GM12878 (cell line): ENCODE data around the gene RNF169. TPM values are rescaled to one million over a fixed set of nuclear protein-coding genes. Genes with fewer than 3 reads are reported as not detected.
"Not testable (repeated sequence)": the region's sequence is repeated elsewhere in the genome, so short reads cannot be mapped to it uniquely, and the experiment has no call there.

ENCODE experiments used
- ATAC-seq: fragments of 200-7000 bp; cut with Tn5 transposase; 3 replicates; pipeline ENCODE4 v1.9.1; 2020; ENCODE audit warnings: mild to moderate bottlenecking, moderate library complexity
- BruUV-seq: library from RNA; stranded (reverse); fragments of 400-500 nt; replicated peaks from 2 replicates; lab custom pipeline; 2021; lab: Mats Ljungman, UMichigan
- CTCF ChIA-PET: fragments of 300-600 bp; sonication (Branson Sonifier 250); formaldehyde crosslinking; extraction: SDS; loops from one replicate; lab custom pipeline; 2021; ENCODE audit warnings: inconsistent platforms; lab: Yijun Ruan, JAX
- POLR2A ChIA-PET: fragments of 350-600 bp; formaldehyde crosslinking; extraction: SDS; loops from one replicate; lab custom pipeline; 2021; ENCODE audit warnings: inconsistent platforms; lab: Charles Lee
- RAD21 ChIA-PET: fragments of 300-600 bp; sonication (Branson Sonifier 250); formaldehyde crosslinking; loops from one replicate; lab custom pipeline; 2023; ENCODE audit warnings: antibody characterized with exemption; ENCODE audit not compliant: unreplicated experiment; lab: Charles Lee
- SMC1A ChIA-PET: fragments of 300-600 bp; sonication (Branson Sonifier 250); formaldehyde crosslinking; loops from one replicate; lab custom pipeline; 2023; ENCODE audit not compliant: unreplicated experiment, uncharacterized antibody; lab: Charles Lee
- DNase-seq: peaks from one replicate; pipeline ENCODE4 v3.0.0-alpha.2; 2011; ENCODE audit warnings: low read depth, low spot score
- FAIRE-seq: peaks from 3 replicates; lab custom pipeline; 2011; peaks lifted over from hg19 to GRCh38; lab: Jason Lieb, UNC
- H2AFZ ChIP-seq: 2 replicates; pipeline ENCODE4 v1.6.0; 2011; ENCODE audit warnings: low read depth, low read length, control low read depth; ENCODE audit not compliant: control insufficient read depth
- H3K27ac ChIP-seq: 2 replicates; pipeline ENCODE4 v1.5.1; 2011; ENCODE audit warnings: control low read depth; ENCODE audit not compliant: control insufficient read depth, insufficient read depth
- H3K27me3 ChIP-seq, 2 experiments: replicated peaks in 1 of 2; 2 replicates each; pipeline versions ENCODE4 v1.6.0 to v1.6.1; 2011; ENCODE audit warnings: low read length in 1 of 2; ENCODE audit not compliant: control insufficient read depth in 2 of 2, insufficient read depth in 2 of 2
- H3K36me3 ChIP-seq, 2 experiments: 2 replicates each; pipeline ENCODE4 v1.5.1; 2011; ENCODE audit warnings: low read length in 1 of 2; ENCODE audit not compliant: control insufficient read depth in 2 of 2, insufficient read depth in 2 of 2
- H3K4me1 ChIP-seq: 2 replicates; pipeline ENCODE4 v1.6.1; 2011; ENCODE audit warnings: mild to moderate bottlenecking, low read length, moderate library complexity, mixed read lengths; ENCODE audit not compliant: control insufficient read depth, insufficient read depth
- H3K4me2 ChIP-seq: 2 replicates; pipeline ENCODE4 v1.6.0; 2011; ENCODE audit warnings: control low read depth; ENCODE audit not compliant: control insufficient read depth, insufficient read depth
- H3K4me3 ChIP-seq: fragments of 200-600 bp; sonication (generic); 2 replicates; pipeline ENCODE4 v1.5.1; 2016
- H3K79me2 ChIP-seq: 2 replicates; pipeline ENCODE4 v1.6.0; 2011; ENCODE audit warnings: low read length; ENCODE audit not compliant: control insufficient read depth, insufficient read depth
- H3K9ac ChIP-seq: 2 replicates; pipeline ENCODE4 v1.8.0; 2011; ENCODE audit warnings: low read length, control low read depth, mixed read lengths; ENCODE audit not compliant: control insufficient read depth, insufficient read depth
- H3K9me3 ChIP-seq: replicated peaks from 3 replicates; pipeline ENCODE4 v1.5.1; 2011; ENCODE audit warnings: mild to moderate bottlenecking, low read length; ENCODE audit not compliant: control insufficient read depth, insufficient read depth
- H4K20me1 ChIP-seq: 2 replicates; pipeline ENCODE4 v1.6.0; 2011; ENCODE audit not compliant: control insufficient read depth, insufficient read depth
- ATF7 ChIP-seq: fragments of 450-650 bp; IDR thresholded peaks from 2 replicates; pipeline ENCODE4 v1.6.1; 2016; ENCODE audit warnings: low read depth, mild to moderate bottlenecking
- BHLHE40 ChIP-seq, 2 experiments: fragments of 450-650 bp in 1 of 2; IDR thresholded peaks; 2 replicates each; pipeline ENCODE4 v1.6.1; 2011 to 2017; ENCODE audit warnings: low read depth in 2 of 2, borderline replicate concordance in 1 of 2, improper control_type of control experiment in 1 of 2, low read length in 1 of 2, mild to moderate bottlenecking in 1 of 2
- DPF2 ChIP-seq: fragments of 450-650 bp; IDR thresholded peaks from 2 replicates; pipeline ENCODE4 v1.6.1; 2017; ENCODE audit warnings: mild to moderate bottlenecking
- EED ChIP-seq: sonication (generic); IDR thresholded peaks from 2 replicates; pipeline ENCODE4 v1.6.1; 2016; ENCODE audit warnings: antibody characterized with exemption, low read depth
- EGR1 ChIP-seq, 2 experiments: IDR thresholded peaks; 1 replicate in 1 of 2; 2 replicates in 1 of 2; pipeline ENCODE4 v1.6.1; 2011 to 2012; ENCODE audit warnings: low read depth in 2 of 2, low read length in 2 of 2, borderline replicate concordance in 1 of 2, mild to moderate bottlenecking in 1 of 2, moderate library complexity in 1 of 2
- ETV6 ChIP-seq, 2 experiments: fragments of 450-650 bp in 1 of 2; IDR thresholded peaks in 1 of 2; conservative IDR thresholded peaks in 1 of 2; 2 replicates each; pipeline ENCODE4 v1.6.1; 2014; ENCODE audit warnings: antibody characterized with exemption in 1 of 2, borderline replicate concordance in 1 of 2, low read depth in 1 of 2, mild to moderate bottlenecking in 1 of 2, moderate library complexity in 1 of 2
- IKZF1 ChIP-seq: fragments of 450-650 bp; conservative IDR thresholded peaks from 2 replicates; pipeline ENCODE4 v1.6.1; 2017; ENCODE audit warnings: antibody characterized with exemption, mild to moderate bottlenecking
- IKZF2 ChIP-seq, 2 experiments: fragments of 450-650 bp; IDR thresholded peaks; 2 replicates each; pipeline ENCODE4 v1.6.1; 2017; ENCODE audit warnings: mild to moderate bottlenecking in 2 of 2, moderate library complexity in 2 of 2
- JUNB ChIP-seq: IDR thresholded peaks from 2 replicates; pipeline ENCODE4 v1.6.1; 2016; ENCODE audit warnings: antibody characterized with exemption, mild to moderate bottlenecking
- MTA2 ChIP-seq: fragments of 450-650 bp; IDR thresholded peaks from 2 replicates; pipeline ENCODE4 v1.6.1; 2016; ENCODE audit warnings: low read depth, mild to moderate bottlenecking, moderate library complexity
- NR2F1 ChIP-seq: fragments of 450-650 bp; conservative IDR thresholded peaks from 2 replicates; pipeline ENCODE4 v1.6.1; 2017; ENCODE audit warnings: mild to moderate bottlenecking
- PAX5 ChIP-seq: IDR thresholded peaks from 2 replicates; pipeline ENCODE4 v1.6.1; 2011; ENCODE audit warnings: low read depth, low read length, borderline replicate concordance
- PKNOX1 ChIP-seq: fragments of 450-650 bp; IDR thresholded peaks from 2 replicates; pipeline ENCODE4 v1.6.1; 2016; ENCODE audit warnings: mild to moderate bottlenecking
- RELA ChIP-seq: fragments of 450-650 bp; IDR thresholded peaks from 2 replicates; pipeline ENCODE4 v1.8.0; 2014; ENCODE audit warnings: borderline replicate concordance; ENCODE audit not compliant: partially characterized antibody
- RELB ChIP-seq: fragments of 450-650 bp; IDR thresholded peaks from 2 replicates; pipeline ENCODE4 v1.6.1; 2017; ENCODE audit warnings: low read depth, mild to moderate bottlenecking, moderate library complexity
- SKIL ChIP-seq: fragments of 450-650 bp; IDR thresholded peaks from 2 replicates; pipeline ENCODE4 v1.6.1; 2017; ENCODE audit warnings: mild to moderate bottlenecking, low read depth, inconsistent platforms; ENCODE audit not compliant: poor library complexity, severe bottlenecking
- YY1 ChIP-seq: IDR thresholded peaks from 2 replicates; pipeline ENCODE4 v1.6.1; 2011; ENCODE audit warnings: low read depth, mild to moderate bottlenecking, low read length
- ZNF217 ChIP-seq: fragments of 450-650 bp; IDR thresholded peaks from 2 replicates; pipeline ENCODE4 v1.6.1; 2017; ENCODE audit warnings: antibody characterized with exemption, mild to moderate bottlenecking
- ZNF384 ChIP-seq: IDR thresholded peaks from 2 replicates; pipeline ENCODE4 v1.6.1; 2012; ENCODE audit warnings: low read depth, mild to moderate bottlenecking, low read length, improper control_type of control experiment, borderline replicate concordance
- WGBS: methylation state at CpG from one replicate; pipeline ENCODE4 v1.1.6; 2016; ENCODE audit warnings: low lambda C conversion rate; ENCODE audit not compliant: insufficient replicate concordance, insufficient coverage; ENCODE audit errors: missing lambda C conversion rate; 5-methylcytosine and 5-hydroxymethylcytosine counted together
- in situ Hi-C: fragments of 300-500 bp; cut with MboI; formaldehyde crosslinking; loops from 9 replicates; pipeline ENCODE4 v1.14.3; 2018; ENCODE audit warnings: mixed read lengths
- intact Hi-C: fragments of 100-400 bp; cut with micrococcal nuclease; formaldehyde crosslinking; loops from one replicate; pipeline ENCODE4 v1.14.2; 2022; ENCODE audit not compliant: unreplicated experiment
- polyA plus RNA-seq, 11 experiments: library from polyadenylated mRNA; depleted of rRNA in 4 of 11; unstranded in 6 of 11; stranded (reverse) in 5 of 11; fragments of >200 nt; fragmentation: Nextera tagmentation in 4 of 11; fragmentation: Illumina TruSeq in 1 of 11; extraction: Ambion mirVana in 4 of 11; extraction: Trizol in 1 of 11; gene quantifications; 1 replicate in 1 of 11; 2 replicates in 10 of 11; pipeline versions ENCODE4 v1.2.1 to v1.2.3, GENCODE V29; 2011 to 2016; ENCODE audit warnings: inconsistent platforms in 2 of 11, missing spikeins in 2 of 11, low read depth in 1 of 11
- total RNA-seq, 4 experiments: library from RNA; depleted of rRNA in 3 of 4; stranded (reverse); fragments of >200 nt in 3 of 4; fragmentation: Illumina TruSeq in 1 of 4; extraction: Trizol in 1 of 4; gene quantifications; 2 replicates each; pipeline versions ENCODE4 v1.2.1 to v1.2.3, GENCODE V29; 2013 to 2021

Gene RNF169
- total and polyA plus RNA-seq, 10 of the 15 experiments (the other 5 are each of a cell fraction or from before 2014, with no cell fraction given) = 0.32 to 13.2 (median 6.4) TPM

- ChIA-PET SMC1A (interaction anchor here (0.8 to 1.5 kb wide), 3 partner anchors 12 to 18 kb away, joined by 3 to 5 read pairs (median 4); no protein-coding TSS in a partner anchor), POLR2A (interaction anchor here (0.6 to 2.0 kb wide), 4 partner anchors 14 to 739 kb away, joined by 3 to 9 read pairs (median 6); no protein-coding TSS in a partner anchor), RAD21 (interaction anchor here (1.2 to 1.6 kb wide), 3 partner anchors 13 to 52 kb away, joined by 3 to 4 read pairs (median 3); no protein-coding TSS in a partner anchor), CTCF (interaction anchor here (1.0 to 1.3 kb wide), 3 partner anchors 18 to 39 kb away, joined by 3 read pairs; no protein-coding TSS in a partner anchor)
- DNase-seq (peak; percentile 52), ATAC-seq (peak; percentile 88), FAIRE-seq (peak; percentile 47)
- H2AFZ ChIP-seq, H3K36me3 ChIP-seq, H4K20me1 ChIP-seq, H3K9me3 ChIP-seq, BruUV-seq, H3K27me3 ChIP-seq, H3K9ac ChIP-seq, H3K4me3 ChIP-seq, in situ Hi-C loops: not testable (repeated sequence)
- Histone ChIP-seq H3K27ac (peak overlapping the region; percentile 34), H3K79me2 (peaks cover 22% of the 10 kb centered on the region), H3K4me2 (peak overlapping the region; percentile 10), H3K4me1 (peaks cover 39% of the 10 kb centered on the region)
- WGBS = 2% methylated on average over 9 of the region's 9 CpGs
- intact Hi-C loops = loop anchor here (2.0 to 5.0 kb wide), 2 partner anchors 13 to 49 kb away; no protein-coding TSS in a partner anchor
- peak; percentile 35 to 62; a peak in 3 of 4 replicates for TF ChIP-seq IKZF2 (IDR thresholded peaks at IDR 0.05)
- peak; percentile 62; the same call in 1 of the 2 replicates for TF ChIP-seq MTA2
- TF ChIP-seq ZNF217 = 0 out of 2 replicates have a peak, but pooled peaks have one; percentile 31
- TF ChIP-seq JUNB = peak; percentile 31; the same call in 1 of the 2 replicates
- TF ChIP-seq ATF7 = 0 out of 2 replicates have a peak, but pooled peaks have one; percentile 37
- TF ChIP-seq SKIL = peak; percentile 69
- TF ChIP-seq NR2F1 = peak; percentile 90
- peak; percentile 67 to 81 for TF ChIP-seq BHLHE40 (IDR thresholded peaks at IDR 0.05; ENCODE audit: borderline replicate concordance in 1 of 2, low read depth in 2 of 2, low read length in 1 of 2)
- TF ChIP-seq IKZF1 = peak; percentile 65
- TF ChIP-seq ZNF384 = peak; percentile 45; the same call in 1 of the 2 replicates
- peak; percentile 34; the same call in 1 of the 2 replicates for TF ChIP-seq PKNOX1
- TF ChIP-seq ETV6 (conservative IDR thresholded peaks at IDR 0.05 in 1 of 2, IDR thresholded peaks at IDR 0.05 in 1 of 2; ENCODE audit: borderline replicate concordance in 1 of 2, low read depth in 1 of 2) = peak in 1 of 2 experiments; percentile 25; a peak in 1 of 4 replicates
- TF ChIP-seq RELA = peak; percentile 58
- peak; percentile 74; the same call in 1 of the 2 replicates for TF ChIP-seq PAX5
- TF ChIP-seq YY1 = peak; percentile 42; the same call in 1 of the 2 replicates
- TF ChIP-seq EED = peak; percentile 68
- TF ChIP-seq EGR1 (IDR thresholded peaks at IDR 0.05; ENCODE audit: borderline replicate concordance in 1 of 2, low read depth in 2 of 2, low read length in 2 of 2) = 0 out of 3 replicates have a peak, but pooled peaks of 1 of the 2 experiments have one; percentile 51
- peak; percentile 77 for TF ChIP-seq RELB
- TF ChIP-seq DPF2 = 0 out of 2 replicates have a peak, but pooled peaks have one; percentile 40
Observed at GRCh38 chr11:74768172-74768651, 19.6 kb downstream of the RNF169 start.
